ENCODE data around the gene DENND6A. TPM values are rescaled to one million over a fixed set of nuclear protein-coding genes. Genes with fewer than 3 reads are reported as not detected.

Gene DENND6A, protein sequence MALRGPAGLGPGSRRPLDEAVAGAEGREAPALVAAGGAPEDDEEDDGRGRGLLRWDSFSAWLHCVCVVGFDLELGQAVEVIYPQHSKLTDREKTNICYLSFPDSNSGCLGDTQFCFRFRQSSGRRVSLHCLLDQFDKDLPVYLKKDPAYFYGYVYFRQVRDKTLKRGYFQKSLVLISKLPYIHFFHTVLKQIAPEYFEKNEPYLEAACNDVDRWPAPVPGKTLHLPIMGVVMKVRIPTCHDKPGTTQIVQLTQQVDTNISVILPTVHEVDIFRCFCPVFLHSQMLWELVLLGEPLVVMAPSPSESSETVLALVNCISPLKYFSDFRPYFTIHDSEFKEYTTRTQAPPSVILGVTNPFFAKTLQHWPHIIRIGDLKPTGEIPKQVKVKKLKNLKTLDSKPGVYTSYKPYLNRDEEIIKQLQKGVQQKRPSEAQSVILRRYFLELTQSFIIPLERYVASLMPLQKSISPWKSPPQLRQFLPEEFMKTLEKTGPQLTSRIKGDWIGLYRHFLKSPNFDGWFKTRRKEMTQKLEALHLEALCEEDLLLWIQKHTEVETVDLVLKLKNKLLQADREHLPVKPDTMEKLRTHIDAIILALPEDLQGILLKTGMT
- total RNA-seq: 10 to 100 TPM; 54.5 to 69.8 (median 57.1) TPM
- 54.5 TPM for total RNA-seq (2013)

DNA sequence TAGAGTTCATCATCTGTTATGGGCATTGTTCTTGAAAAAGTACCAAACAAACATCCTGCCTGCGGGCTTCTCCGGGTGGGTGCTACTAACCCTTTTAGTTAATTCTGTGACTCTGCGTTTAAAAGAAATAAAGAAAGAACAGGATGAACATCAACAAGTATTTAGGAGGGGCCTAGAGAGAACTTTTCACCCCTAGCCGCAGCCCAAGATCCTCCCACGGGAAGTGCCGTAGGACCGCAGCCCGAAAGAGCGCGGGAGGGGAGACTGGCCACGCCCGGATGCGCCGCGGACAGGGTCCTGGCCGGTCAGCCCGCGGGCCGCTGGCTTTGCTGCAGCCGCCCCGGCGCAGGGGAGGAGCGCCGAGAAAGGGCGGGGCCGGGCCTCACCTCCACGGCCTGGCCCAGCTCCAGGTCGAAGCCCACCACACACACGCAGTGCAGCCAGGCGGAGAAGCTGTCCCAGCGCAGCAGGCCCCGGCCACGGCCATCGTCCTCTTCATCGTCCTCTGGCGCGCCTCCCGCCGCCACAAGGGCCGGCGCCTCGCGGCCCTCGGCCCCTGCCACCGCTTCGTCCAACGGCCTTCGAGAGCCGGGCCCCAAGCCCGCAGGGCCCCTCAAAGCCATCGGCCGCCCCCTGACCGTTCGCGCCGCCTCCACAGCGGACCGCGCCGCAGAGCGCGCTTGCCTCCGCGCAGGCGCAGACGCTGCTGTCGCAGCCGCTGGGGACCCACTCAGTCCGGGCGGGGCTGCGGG is at the start of gene DENND6A:
Gene DENND6A (minus strand): TSS at position 682 of the 752 bp plus-strand sequence. CDS start 59 bp downstream, at position 623.
- peak within 1 kb of the TSS; percentile 88 for H3K27ac ChIP-seq (ENCODE audit: low read length)
- no peaks in the 10 kb centered on the region for H3K27me3 ChIP-seq (ENCODE audit: control insufficient read depth, insufficient read depth, low read length)
- intact Hi-C loops (cut with micrococcal nuclease): loop anchor here (1.0 to 5.0 kb wide), 5 partner anchors 17 to 135 kb away; partner anchors contain the start of genes ARF4, PDE12 and SLMAP
- under 1% methylated on average over 71 of the region's 71 CpGs for WGBS (ENCODE audit: insufficient coverage)
- Mint-ChIP-seq H3K36me3 (no peaks in the 10 kb centered on the region), H3K4me3 (peak within 1 kb of the TSS; percentile 95), H3K9me3 (no peaks in the 10 kb centered on the region), H3K27me3 (ENCODE audit: low read depth in 2 of 2) (no peaks in the 10 kb centered on the region), H3K4me1 (peaks cover 22 to 38% of the 10 kb centered on the region in 2 donors), H3K27ac (peak within 1 kb of the TSS; percentile 94 to 97)
- peaks cover 39% of the 10 kb centered on the region for H3K4me1 ChIP-seq (ENCODE audit: control insufficient read depth, insufficient read depth, low read length)
- peak within 1 kb of the TSS; percentile 60 for H3K4me3 ChIP-seq (ENCODE audit: low read length)
- no peaks in the 10 kb centered on the region for H3K9me3 ChIP-seq (ENCODE audit: control insufficient read depth, insufficient read depth, low read length)
- DNase-seq (peak; percentile 93 to 98), ATAC-seq (peak; percentile 76 to 90 (median 80))
- no peaks in the 10 kb centered on the region for H3K36me3 ChIP-seq (ENCODE audit: control insufficient read depth, insufficient read depth, low read length)
- TF ChIP-seq, protein P1, sequence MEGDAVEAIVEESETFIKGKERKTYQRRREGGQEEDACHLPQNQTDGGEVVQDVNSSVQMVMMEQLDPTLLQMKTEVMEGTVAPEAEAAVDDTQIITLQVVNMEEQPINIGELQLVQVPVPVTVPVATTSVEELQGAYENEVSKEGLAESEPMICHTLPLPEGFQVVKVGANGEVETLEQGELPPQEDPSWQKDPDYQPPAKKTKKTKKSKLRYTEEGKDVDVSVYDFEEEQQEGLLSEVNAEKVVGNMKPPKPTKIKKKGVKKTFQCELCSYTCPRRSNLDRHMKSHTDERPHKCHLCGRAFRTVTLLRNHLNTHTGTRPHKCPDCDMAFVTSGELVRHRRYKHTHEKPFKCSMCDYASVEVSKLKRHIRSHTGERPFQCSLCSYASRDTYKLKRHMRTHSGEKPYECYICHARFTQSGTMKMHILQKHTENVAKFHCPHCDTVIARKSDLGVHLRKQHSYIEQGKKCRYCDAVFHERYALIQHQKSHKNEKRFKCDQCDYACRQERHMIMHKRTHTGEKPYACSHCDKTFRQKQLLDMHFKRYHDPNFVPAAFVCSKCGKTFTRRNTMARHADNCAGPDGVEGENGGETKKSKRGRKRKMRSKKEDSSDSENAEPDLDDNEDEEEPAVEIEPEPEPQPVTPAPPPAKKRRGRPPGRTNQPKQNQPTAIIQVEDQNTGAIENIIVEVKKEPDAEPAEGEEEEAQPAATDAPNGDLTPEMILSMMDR (IDR thresholded peaks at IDR 0.05): no peak

DNA sequence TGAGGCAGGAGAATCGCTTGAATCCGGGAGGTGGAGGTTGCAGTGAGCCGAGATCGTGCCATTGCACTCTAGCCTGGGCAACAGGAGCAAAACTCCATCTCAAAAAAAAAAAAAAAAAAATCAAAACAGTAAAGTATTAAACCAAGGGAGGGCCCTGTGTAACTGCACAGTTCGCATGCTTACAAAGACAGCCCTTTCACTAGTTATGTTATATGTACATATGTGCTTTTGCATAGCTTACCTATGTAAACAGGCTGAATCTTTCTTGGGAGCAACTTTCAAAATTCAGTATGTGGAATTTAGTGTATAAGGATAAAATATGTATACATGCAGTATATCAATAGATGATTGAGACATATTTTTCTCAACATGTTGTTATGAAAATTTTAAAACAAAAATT is 47.1 kb upstream of the DENND6A start:
- Mint-ChIP-seq H3K27me3 (ENCODE audit: low read depth in 2 of 2) (no peaks in the 10 kb centered on the region), H3K4me1 (no peaks in the 10 kb centered on the region), H3K36me3 (no peaks in the 10 kb centered on the region), H3K4me3 (no peak overlapping the region), H3K27ac (no peak overlapping the region), H3K9me3 (no peaks in the 10 kb centered on the region)
- H3K4me3 ChIP-seq (ENCODE audit: low read length): no peak overlapping the region
- H3K36me3 ChIP-seq (ENCODE audit: control insufficient read depth, insufficient read depth, low read length): no peaks in the 10 kb centered on the region
- no peaks in the 10 kb centered on the region for H3K27me3 ChIP-seq (ENCODE audit: control insufficient read depth, insufficient read depth, low read length)
- no peak overlapping the region for H3K27ac ChIP-seq (ENCODE audit: low read length)
- no peaks in the 10 kb centered on the region for H3K4me1 ChIP-seq (ENCODE audit: control insufficient read depth, insufficient read depth, low read length)
- TF ChIP-seq, protein P1 (IDR thresholded peaks at IDR 0.05): no peak
- DNase-seq (no peak), ATAC-seq (no peak)
- 96% methylated on average over 4 of the region's 5 CpGs for WGBS (ENCODE audit: insufficient coverage)
- intact Hi-C loops (cut with micrococcal nuclease): no loop called here
- no peaks in the 10 kb centered on the region for H3K9me3 ChIP-seq (ENCODE audit: control insufficient read depth, insufficient read depth, low read length)

DNA sequence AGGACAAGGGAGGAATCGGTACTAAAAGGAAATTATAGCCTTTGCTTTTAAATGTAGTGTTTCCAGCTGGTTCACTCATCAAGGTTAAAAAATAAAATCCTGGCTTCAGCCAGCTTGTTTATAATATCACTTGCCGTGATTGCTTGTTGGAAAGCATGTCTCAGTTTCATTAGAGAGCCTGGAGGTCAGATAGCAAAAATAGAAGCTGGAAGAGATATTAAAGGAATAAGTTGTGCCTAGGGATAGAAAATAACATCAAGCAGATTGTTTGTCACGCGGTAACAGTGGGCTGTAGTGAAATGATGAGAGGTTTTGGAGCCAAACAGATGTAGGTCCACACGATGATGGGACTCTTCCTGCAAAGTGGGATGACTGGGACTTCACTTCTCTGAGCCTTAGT is 45.5 kb upstream of the DENND6A start:
- 92% methylated on average over 5 of the region's 5 CpGs for WGBS (ENCODE audit: insufficient coverage)
- no peak overlapping the region for H3K4me3 Mint-ChIP-seq

More for the DNA sequence above, 45.5 kb upstream of the DENND6A start:
- TF ChIP-seq, protein P1 (IDR thresholded peaks at IDR 0.05): no peak
- Histone ChIP-seq H3K27me3 (ENCODE audit: control insufficient read depth, insufficient read depth, low read length) (no peaks in the 10 kb centered on the region), H3K36me3 (ENCODE audit: control insufficient read depth, insufficient read depth, low read length) (no peaks in the 10 kb centered on the region), H3K9me3 (ENCODE audit: control insufficient read depth, insufficient read depth, low read length) (no peaks in the 10 kb centered on the region), H3K4me1 (ENCODE audit: control insufficient read depth, insufficient read depth, low read length) (no peaks in the 10 kb centered on the region), H3K4me3 (ENCODE audit: low read length) (no peak overlapping the region), H3K27ac (ENCODE audit: low read length) (no peak overlapping the region)
- no peak for DNase-seq
- H3K27me3 Mint-ChIP-seq (ENCODE audit: low read depth in 2 of 2): no peaks in the 10 kb centered on the region
- no peaks in the 10 kb centered on the region for H3K4me1 Mint-ChIP-seq
- H3K27ac Mint-ChIP-seq: no peak overlapping the region
- no peaks in the 10 kb centered on the region for H3K36me3 Mint-ChIP-seq
- H3K9me3 Mint-ChIP-seq: no peaks in the 10 kb centered on the region
- intact Hi-C loops (cut with micrococcal nuclease): no loop called here
- no peak for ATAC-seq
